CD4-positive, CD25-positive, alpha-beta regulatory T cell (primary cell): ENCODE results near the gene CKM. TPM values are rescaled to one million over a fixed set of nuclear protein-coding genes. Genes with fewer than 3 reads are reported as not detected.

Source experiments
- ATAC-seq, 2 donors: fragments of 150-1000 bp; cut with Tn5 transposase; one replicate each; pipeline ENCODE4 v1.10.0; 2021; ENCODE audit warnings: low read depth in 2 of 2, moderate number of reproducible peaks in 2 of 2, moderate library complexity in 1 of 2
- DNase-seq, 3 donors: peaks; one replicate each; pipeline versions ENCODE4 v3.0.0 to v3.0.0-alpha.2; 2012 to 2022; ENCODE audit warnings: mixed read lengths in 1 of 3
- H3K27ac ChIP-seq: one replicate; pipeline ENCODE4 v1.7.0; 2013; ENCODE audit warnings: mild to moderate bottlenecking, low read length; ENCODE audit not compliant: insufficient read depth, poor library complexity, severe bottlenecking
- H3K27me3 ChIP-seq: one replicate; pipeline ENCODE4 v1.7.0; 2013; ENCODE audit warnings: low read length; ENCODE audit not compliant: control insufficient read depth, insufficient read depth
- H3K36me3 ChIP-seq: one replicate; pipeline ENCODE4 v1.7.0; 2013; ENCODE audit warnings: mild to moderate bottlenecking, low read length, moderate library complexity; ENCODE audit not compliant: control insufficient read depth, insufficient read depth
- H3K4me1 ChIP-seq: 2 replicates; pipeline ENCODE4 v1.7.0; 2013; ENCODE audit warnings: mild to moderate bottlenecking, low read length; ENCODE audit not compliant: insufficient read depth, control insufficient read depth, poor library complexity, severe bottlenecking
- H3K4me3 ChIP-seq: one replicate; pipeline ENCODE4 v1.7.0; 2013; ENCODE audit warnings: low read depth, mild to moderate bottlenecking, low read length, moderate library complexity
- H3K9me3 ChIP-seq, 2 experiments: 1 replicate in 1 of 2; 2 replicates in 1 of 2; pipeline ENCODE4 v1.7.0; 2013; ENCODE audit warnings: low read length in 2 of 2, mild to moderate bottlenecking in 1 of 2, moderate library complexity in 1 of 2; ENCODE audit not compliant: control insufficient read depth in 2 of 2
- H3K27ac Mint-ChIP-seq, 3 donors: one replicate each; pipeline ENCODE4 v1.8.0; 2020 to 2022; ENCODE audit warnings: mild to moderate bottlenecking in 3 of 3, mixed read lengths in 3 of 3, moderate library complexity in 2 of 3
- H3K27me3 Mint-ChIP-seq: one replicate; pipeline ENCODE4 v1.8.0; 2022; ENCODE audit warnings: mild to moderate bottlenecking, mixed read lengths
- H3K36me3 Mint-ChIP-seq: one replicate; pipeline ENCODE4 v1.8.0; 2020; ENCODE audit warnings: mixed read lengths
- H3K4me1 Mint-ChIP-seq, 4 donors: one replicate each; pipeline ENCODE4 v1.8.0; 2020 to 2022; ENCODE audit warnings: mixed read lengths in 4 of 4, mild to moderate bottlenecking in 1 of 4
- H3K4me3 Mint-ChIP-seq, 4 donors: one replicate each; pipeline ENCODE4 v1.8.0; 2020 to 2022; ENCODE audit warnings: mild to moderate bottlenecking in 4 of 4, mixed read lengths in 4 of 4, moderate library complexity in 3 of 4
- H3K9me3 Mint-ChIP-seq, 7 donors: one replicate each; pipeline ENCODE4 v1.8.0; 2020 to 2022; ENCODE audit warnings: mixed read lengths in 7 of 7, mild to moderate bottlenecking in 3 of 7, moderate library complexity in 2 of 7
- polyA plus RNA-seq, 4 donors: library from polyadenylated mRNA; unstranded; fragments of 300-500 nt; fragmentation: Illumina TruSeq; gene quantifications; one replicate each; pipeline ENCODE4 v1.2.3, GENCODE V29; 2021
- total RNA-seq: library from RNA; stranded (reverse); gene quantifications from one replicate; pipeline ENCODE4 v1.2.3, GENCODE V29; 2022

CKM gene
- total and polyA plus RNA-seq, 5 donors from 2014 or later = not detected

- H3K27ac ChIP-seq = no peak overlapping the region
- H3K36me3 ChIP-seq = peaks cover 3% of the 10 kb centered on the region
- Mint-ChIP-seq H3K27ac (no peak overlapping the region), H3K4me1 (peaks cover 0 to 10% (median 0%) of the 10 kb centered on the region in 4 donors), H3K36me3 (peaks cover 15% of the 10 kb centered on the region), H3K27me3 (no peaks in the 10 kb centered on the region), H3K4me3 (no peak overlapping the region), H3K9me3 (peaks cover 0 to 3% (median 0%) of the 10 kb centered on the region in 7 donors)
- DNase-seq (no peak), ATAC-seq (no peak)
- H3K9me3 ChIP-seq = no peaks in the 10 kb centered on the region
- no peaks in the 10 kb centered on the region for H3K4me1 ChIP-seq
- no peaks in the 10 kb centered on the region for H3K27me3 ChIP-seq
- no peak overlapping the region for H3K4me3 ChIP-seq
Measured at GRCh38 chr19:45304141-45304926, 18.3 kb downstream of the CKM start.

DNA sequence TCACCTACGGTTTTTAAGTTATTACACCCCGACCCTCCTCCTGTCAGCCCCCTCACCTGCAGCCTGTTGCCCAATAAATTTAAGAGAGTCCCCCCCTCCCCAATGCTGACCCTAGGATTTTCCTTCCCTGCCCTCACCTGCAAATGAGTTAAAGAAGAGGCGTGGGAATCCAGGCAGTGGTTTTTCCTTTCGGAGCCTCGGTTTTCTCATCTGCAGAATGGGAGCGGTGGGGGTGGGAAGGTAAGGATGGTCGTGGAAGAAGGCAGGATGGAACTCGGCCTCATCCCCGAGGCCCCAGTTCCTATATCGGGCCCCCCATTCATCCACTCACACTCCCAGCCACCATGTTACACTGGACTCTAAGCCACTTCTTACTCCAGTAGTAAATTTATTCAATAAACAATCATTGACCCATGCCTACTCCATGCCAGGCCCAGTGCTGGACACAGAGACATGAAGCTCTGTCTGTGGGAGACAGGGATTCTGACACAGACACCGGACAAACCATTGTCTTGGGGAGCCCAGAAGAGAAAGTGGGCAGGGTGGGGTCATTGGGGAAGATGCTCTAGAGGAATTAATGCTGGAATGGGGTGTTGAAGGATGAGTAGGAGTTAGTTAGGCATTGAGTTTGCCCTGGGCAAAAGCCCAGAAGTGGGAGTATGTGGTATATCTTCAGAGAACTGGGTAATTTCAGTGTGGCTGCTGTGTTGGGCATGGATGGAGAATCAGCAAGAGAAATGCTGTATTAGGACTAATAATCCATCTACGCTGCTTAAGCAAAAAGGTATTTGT is 19.2 kb downstream of the CKM start:
- no peak overlapping the region for H3K27ac ChIP-seq
- H3K36me3 Mint-ChIP-seq = peaks cover 20% of the 10 kb centered on the region
- ATAC-seq (no peak), DNase-seq (no peak)
- H3K4me1 Mint-ChIP-seq = peaks cover 0 to 10% (median 0%) of the 10 kb centered on the region in 4 donors
- H3K27me3 Mint-ChIP-seq = no peaks in the 10 kb centered on the region
- H3K4me3 ChIP-seq = no peak overlapping the region
- no peak overlapping the region for H3K4me3 Mint-ChIP-seq
- H3K27ac Mint-ChIP-seq = no peak overlapping the region
- peaks cover 6% of the 10 kb centered on the region for H3K36me3 ChIP-seq
- no peaks in the 10 kb centered on the region for H3K9me3 ChIP-seq
- H3K27me3 ChIP-seq = no peaks in the 10 kb centered on the region
- H3K4me1 ChIP-seq = no peaks in the 10 kb centered on the region
- H3K9me3 Mint-ChIP-seq = peaks cover 0 to 4% (median 0%) of the 10 kb centered on the region in 7 donors

- H3K4me3 ChIP-seq = no peak overlapping the region
- peaks cover 8% of the 10 kb centered on the region for H3K36me3 ChIP-seq
- Mint-ChIP-seq H3K4me1 (peaks cover 0 to 10% (median 0%) of the 10 kb centered on the region in 4 donors), H3K4me3 (no peak overlapping the region), H3K9me3 (peaks cover 0 to 5% (median 0%) of the 10 kb centered on the region in 7 donors), H3K27me3 (no peaks in the 10 kb centered on the region), H3K36me3 (peaks cover 25% of the 10 kb centered on the region), H3K27ac (no peak overlapping the region)
- no peaks in the 10 kb centered on the region for H3K27me3 ChIP-seq
- DNase-seq = no peak
- H3K9me3 ChIP-seq = no peaks in the 10 kb centered on the region
- ATAC-seq = no peak
- no peaks in the 10 kb centered on the region for H3K4me1 ChIP-seq
- H3K27ac ChIP-seq = no peak overlapping the region
Measured at GRCh38 chr19:45302416-45302815, 20.3 kb downstream of the CKM start.

DNA sequence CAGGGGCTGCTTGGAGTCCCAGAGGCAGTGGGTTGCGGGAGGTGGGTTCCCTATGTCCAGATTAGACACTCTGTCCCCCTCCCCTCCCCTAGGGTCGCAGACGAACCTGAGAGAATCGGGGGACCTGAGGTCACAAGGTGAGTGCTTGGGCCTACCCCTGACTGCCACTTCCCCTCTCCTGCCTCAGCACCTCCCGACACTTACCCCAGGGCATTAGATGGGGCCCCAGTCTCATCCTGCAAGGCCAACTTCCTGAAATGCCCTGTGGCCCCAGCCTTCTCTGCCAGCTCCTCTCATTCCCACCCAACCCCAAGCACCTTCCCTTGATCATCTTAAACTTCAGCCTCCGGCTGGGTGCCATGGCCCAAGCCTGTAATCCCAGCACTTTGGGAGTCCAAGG is 23.0 kb downstream of the CKM start:
- no peaks in the 10 kb centered on the region for H3K27me3 Mint-ChIP-seq
- H3K4me1 Mint-ChIP-seq = peaks cover 0 to 7% (median 0%) of the 10 kb centered on the region in 4 donors
- no peak for ATAC-seq
- H3K9me3 ChIP-seq = no peaks in the 10 kb centered on the region
- H3K27ac ChIP-seq = no peak overlapping the region
- H3K36me3 ChIP-seq = peaks cover 14% of the 10 kb centered on the region
- no peaks in the 10 kb centered on the region for H3K4me1 ChIP-seq
- DNase-seq = no peak
- peaks cover 35% of the 10 kb centered on the region for H3K36me3 Mint-ChIP-seq
- no peaks in the 10 kb centered on the region for H3K27me3 ChIP-seq
- H3K9me3 Mint-ChIP-seq = peaks cover 0 to 5% (median 0%) of the 10 kb centered on the region in 7 donors
- no peak overlapping the region for H3K4me3 ChIP-seq
- no peak overlapping the region for H3K27ac Mint-ChIP-seq
- H3K4me3 Mint-ChIP-seq = no peak overlapping the region

DNA sequence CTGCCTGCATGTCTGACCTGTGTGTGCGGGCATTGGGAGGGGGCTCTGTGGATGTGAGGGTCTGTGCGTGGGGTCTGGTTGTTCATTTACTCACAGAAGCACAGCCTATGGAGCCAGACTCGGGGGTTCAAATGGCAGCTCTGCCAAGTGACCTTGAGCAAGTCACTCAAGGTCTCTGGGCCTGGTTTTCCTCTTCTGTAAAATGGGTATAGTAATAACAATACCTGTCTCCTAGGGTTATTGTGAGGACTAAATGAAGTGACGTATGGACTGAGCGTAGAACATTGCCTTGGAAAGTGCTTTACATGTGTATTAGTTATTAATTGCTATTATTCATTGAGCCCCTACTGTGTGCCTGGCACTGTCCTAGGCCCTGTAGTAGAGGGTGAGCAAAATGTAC is 24.4 kb downstream of the CKM start:
- no peak overlapping the region for H3K27ac ChIP-seq
- ATAC-seq (no peak), DNase-seq (no peak)
- H3K4me1 Mint-ChIP-seq = no peaks in the 10 kb centered on the region
- H3K36me3 ChIP-seq = peaks cover 22% of the 10 kb centered on the region
- H3K27me3 Mint-ChIP-seq = no peaks in the 10 kb centered on the region
- H3K4me1 ChIP-seq = no peaks in the 10 kb centered on the region
- H3K9me3 ChIP-seq = no peaks in the 10 kb centered on the region
- no peaks in the 10 kb centered on the region for H3K27me3 ChIP-seq
- H3K4me3 Mint-ChIP-seq = no peak overlapping the region
- peaks cover 40% of the 10 kb centered on the region for H3K36me3 Mint-ChIP-seq
- H3K9me3 Mint-ChIP-seq = peaks cover 0 to 5% (median 0%) of the 10 kb centered on the region in 7 donors
- H3K27ac Mint-ChIP-seq = no peak overlapping the region
- no peak overlapping the region for H3K4me3 ChIP-seq

GRCh38 chr19:45297674-45298073 is 25.0 kb downstream of the CKM start:
- Histone ChIP-seq H3K36me3 (peaks cover 23% of the 10 kb centered on the region), H3K27ac (no peak overlapping the region), H3K4me1 (no peaks in the 10 kb centered on the region), H3K27me3 (no peaks in the 10 kb centered on the region), H3K9me3 (no peaks in the 10 kb centered on the region), H3K4me3 (no peak overlapping the region)
- ATAC-seq (no peak), DNase-seq (no peak)
- peaks cover 0 to 4% (median 0%) of the 10 kb centered on the region in 7 donors for H3K9me3 Mint-ChIP-seq
- no peaks in the 10 kb centered on the region for H3K27me3 Mint-ChIP-seq
- no peak overlapping the region for H3K4me3 Mint-ChIP-seq
- peaks cover 42% of the 10 kb centered on the region for H3K36me3 Mint-ChIP-seq
- H3K4me1 Mint-ChIP-seq = no peaks in the 10 kb centered on the region
- H3K27ac Mint-ChIP-seq = no peak overlapping the region

- Mint-ChIP-seq H3K4me1 (no peaks in the 10 kb centered on the region), H3K27ac (no peak overlapping the region), H3K36me3 (peaks cover 42% of the 10 kb centered on the region), H3K4me3 (no peak overlapping the region), H3K9me3 (peaks cover 0 to 5% (median 1%) of the 10 kb centered on the region in 7 donors), H3K27me3 (no peaks in the 10 kb centered on the region)
- no peak for ATAC-seq
- no peaks in the 10 kb centered on the region for H3K9me3 ChIP-seq
- DNase-seq = no peak
- H3K36me3 ChIP-seq = peaks cover 29% of the 10 kb centered on the region
- no peaks in the 10 kb centered on the region for H3K27me3 ChIP-seq
- H3K4me1 ChIP-seq = no peaks in the 10 kb centered on the region
- H3K4me3 ChIP-seq = no peak overlapping the region
- H3K27ac ChIP-seq = no peak overlapping the region
Measured at GRCh38 chr19:45296355-45296754, 26.3 kb downstream of the CKM start.
